SH-SY5Y (cell line): ENCODE data around the gene IFI6.

Experiments
- GATA2 ChIP-seq: IDR thresholded peaks from 2 replicates; pipeline ENCODE4 v1.6.1; 2011; ENCODE audit warnings: mild to moderate bottlenecking, low read depth, low read length
- GATA3 ChIP-seq: IDR thresholded peaks from 2 replicates; pipeline ENCODE4 v1.6.1; 2011; ENCODE audit warnings: low read depth, mild to moderate bottlenecking, low read length, moderate library complexity

DNA sequence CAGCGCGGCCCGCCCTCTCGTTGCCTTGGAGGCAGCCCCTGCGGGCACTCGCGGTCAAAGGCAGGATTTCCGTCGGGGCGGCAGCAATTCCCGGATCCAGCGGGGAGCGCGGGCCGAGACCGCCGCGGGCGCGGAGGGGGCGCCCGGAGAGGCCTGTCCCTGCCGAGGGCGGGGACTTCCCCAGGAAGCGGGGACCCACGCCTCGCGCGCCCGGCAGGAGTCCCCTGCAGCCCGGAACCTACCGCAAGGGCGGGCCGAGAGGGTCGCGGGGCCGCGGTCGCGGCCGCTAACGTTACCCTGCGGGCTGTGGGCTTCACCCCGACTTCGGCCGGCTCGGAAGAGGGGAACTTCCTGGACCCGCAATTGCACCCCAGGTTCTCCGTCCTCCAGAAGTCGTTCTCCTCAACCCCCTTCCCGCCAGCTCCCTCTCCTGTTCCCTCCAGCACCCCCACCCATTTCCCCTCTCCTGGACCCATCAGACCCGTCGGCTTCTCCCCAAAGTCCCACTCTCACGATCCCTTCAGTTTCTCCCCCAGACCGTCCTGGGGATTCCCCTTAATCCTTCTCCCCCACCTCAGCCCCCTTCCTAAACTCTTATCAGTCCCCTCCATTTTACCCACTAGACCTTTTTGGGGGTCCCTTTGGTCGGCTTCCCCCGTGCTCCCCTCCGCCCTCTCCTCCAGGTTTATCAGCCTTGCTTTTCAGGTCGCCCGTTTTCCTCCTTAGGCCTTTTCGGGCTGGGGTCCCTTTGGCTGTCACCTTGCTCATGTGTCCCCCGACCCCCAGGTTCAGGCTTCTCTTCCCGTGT is 37.6 kb downstream of the IFI6 start:
- TF ChIP-seq GATA2 (no peak), GATA3 (no peak)
